ENCODE results near the gene C5orf52.
"Not testable (repeated sequence)": the region's sequence is repeated elsewhere in the genome, so short reads cannot be mapped to it uniquely, and the experiment has no call there.

The C5orf52 gene

DNA sequence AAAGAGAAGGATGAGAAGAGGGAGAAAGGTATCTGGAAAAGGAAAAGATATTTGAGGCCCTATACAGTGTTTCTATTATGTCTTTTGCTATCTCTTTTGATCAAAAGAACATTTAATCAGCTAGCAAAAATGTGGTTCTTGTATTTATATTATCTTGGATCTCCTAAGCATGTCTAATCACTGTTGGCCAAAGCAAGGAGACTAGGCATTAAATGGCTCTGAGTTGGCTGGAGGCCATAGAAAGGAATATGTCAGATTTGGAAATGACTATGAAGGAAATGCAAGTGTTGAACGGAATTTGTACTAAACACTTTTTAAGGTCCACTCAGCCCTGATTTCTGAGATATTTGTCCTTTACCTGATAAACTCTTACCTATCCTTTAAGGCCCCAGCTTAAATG lies 37.5 kb downstream of the C5orf52 start:
- Histone ChIP-seq H3K9ac (ENCODE audit: low read length) (no peak overlapping the region), H3K4me1 (ENCODE audit: control insufficient read depth, insufficient read depth, low read length) (no peaks in the 10 kb centered on the region), H3K27ac (ENCODE audit: low read depth, low read length) (no peak overlapping the region), H3K9me3 (ENCODE audit: control insufficient read depth, insufficient read depth, low read depth, low read length) (no peaks in the 10 kb centered on the region), H3K4me3 (ENCODE audit: low read depth, low read length) (no peak overlapping the region), H3K36me3 (ENCODE audit: control insufficient read depth, insufficient read depth, low read length) (no peaks in the 10 kb centered on the region), H3K27me3 (ENCODE audit: control insufficient read depth, insufficient read depth, low read length) (no peaks in the 10 kb centered on the region)

GRCh38 chr5:157709346-157709745 lies 38.0 kb downstream of the C5orf52 start:
- Histone ChIP-seq H3K27me3 (ENCODE audit: control insufficient read depth, insufficient read depth, low read length) (no peaks in the 10 kb centered on the region), H3K36me3 (ENCODE audit: control insufficient read depth, insufficient read depth, low read length) (no peaks in the 10 kb centered on the region), H3K27ac (ENCODE audit: low read depth, low read length) (no peak overlapping the region), H3K4me3 (ENCODE audit: low read depth, low read length) (no peak overlapping the region), H3K4me1 (ENCODE audit: control insufficient read depth, insufficient read depth, low read length) (no peaks in the 10 kb centered on the region), H3K9ac (ENCODE audit: low read length) (no peak overlapping the region), H3K9me3 (ENCODE audit: control insufficient read depth, insufficient read depth, low read depth, low read length) (no peaks in the 10 kb centered on the region)

- H3K9me3 ChIP-seq (ENCODE audit: control insufficient read depth, insufficient read depth, low read depth, low read length) = no peaks in the 10 kb centered on the region
- no peak overlapping the region for H3K9ac ChIP-seq (ENCODE audit: low read length)
- no peaks in the 10 kb centered on the region for H3K27me3 ChIP-seq (ENCODE audit: control insufficient read depth, insufficient read depth, low read length)
- H3K27ac ChIP-seq (ENCODE audit: low read depth, low read length) = no peak overlapping the region
- H3K36me3 ChIP-seq (ENCODE audit: control insufficient read depth, insufficient read depth, low read length) = no peaks in the 10 kb centered on the region
- H3K4me1 ChIP-seq (ENCODE audit: control insufficient read depth, insufficient read depth, low read length) = no peaks in the 10 kb centered on the region
- no peak overlapping the region for H3K4me3 ChIP-seq (ENCODE audit: low read depth, low read length)
Measured at GRCh38 chr5:157710431-157710830, 39.1 kb downstream of the C5orf52 start.

DNA sequence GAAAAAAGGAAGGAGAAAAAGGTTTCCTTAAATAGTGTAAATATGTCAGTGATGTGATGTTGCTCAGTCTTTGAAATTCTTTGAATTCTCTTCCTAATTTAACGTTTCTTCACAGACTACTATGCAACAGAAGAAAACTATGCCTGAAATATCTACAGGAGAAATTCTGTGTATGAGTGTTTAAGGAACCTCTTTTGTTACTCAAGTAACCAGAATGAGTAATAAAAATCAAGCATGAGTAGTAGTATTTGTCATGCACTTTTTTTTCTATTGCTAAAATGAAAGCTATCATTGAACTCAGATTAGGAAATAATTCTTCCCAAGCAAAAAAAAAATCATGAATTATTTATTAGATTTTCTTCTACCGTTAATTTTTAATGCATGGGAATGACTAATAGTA lies 39.5 kb downstream of the C5orf52 start:
- H3K36me3 ChIP-seq (ENCODE audit: control insufficient read depth, insufficient read depth, low read length) = no peaks in the 10 kb centered on the region
- no peaks in the 10 kb centered on the region for H3K9me3 ChIP-seq (ENCODE audit: control insufficient read depth, insufficient read depth, low read depth, low read length)
- H3K4me3 ChIP-seq (ENCODE audit: low read depth, low read length) = no peak overlapping the region
- H3K4me1 ChIP-seq (ENCODE audit: control insufficient read depth, insufficient read depth, low read length) = no peaks in the 10 kb centered on the region
- H3K27me3 ChIP-seq (ENCODE audit: control insufficient read depth, insufficient read depth, low read length) = no peaks in the 10 kb centered on the region
- no peak overlapping the region for H3K27ac ChIP-seq (ENCODE audit: low read depth, low read length)
- H3K9ac ChIP-seq (ENCODE audit: low read length) = no peak overlapping the region

GRCh38 chr5:157713830-157714595 lies 42.7 kb downstream of the C5orf52 start:
- H3K9ac ChIP-seq (ENCODE audit: low read length) = no peak overlapping the region
- no peaks in the 10 kb centered on the region for H3K36me3 ChIP-seq (ENCODE audit: control insufficient read depth, insufficient read depth, low read length)
- H3K27me3 ChIP-seq (ENCODE audit: control insufficient read depth, insufficient read depth, low read length) = no peaks in the 10 kb centered on the region
- no peaks in the 10 kb centered on the region for H3K9me3 ChIP-seq (ENCODE audit: control insufficient read depth, insufficient read depth, low read depth, low read length)
- H3K4me1 ChIP-seq (ENCODE audit: control insufficient read depth, insufficient read depth, low read length) = no peaks in the 10 kb centered on the region
- no peak overlapping the region for H3K4me3 ChIP-seq (ENCODE audit: low read depth, low read length)
- H3K27ac ChIP-seq (ENCODE audit: low read depth, low read length) = no peak overlapping the region

- Histone ChIP-seq H3K4me3 (ENCODE audit: low read depth, low read length) (no peak overlapping the region), H3K4me1 (ENCODE audit: control insufficient read depth, insufficient read depth, low read length) (no peaks in the 10 kb centered on the region), H3K9ac (ENCODE audit: low read length) (no peak overlapping the region), H3K27ac (ENCODE audit: low read depth, low read length) (no peak overlapping the region), H3K9me3 (ENCODE audit: control insufficient read depth, insufficient read depth, low read depth, low read length) (no peaks in the 10 kb centered on the region), H3K27me3 (ENCODE audit: control insufficient read depth, insufficient read depth, low read length) (no peaks in the 10 kb centered on the region), H3K36me3 (ENCODE audit: control insufficient read depth, insufficient read depth, low read length) (no peaks in the 10 kb centered on the region)
Measured at GRCh38 chr5:157714596-157714864, 43.2 kb downstream of the C5orf52 start.

DNA sequence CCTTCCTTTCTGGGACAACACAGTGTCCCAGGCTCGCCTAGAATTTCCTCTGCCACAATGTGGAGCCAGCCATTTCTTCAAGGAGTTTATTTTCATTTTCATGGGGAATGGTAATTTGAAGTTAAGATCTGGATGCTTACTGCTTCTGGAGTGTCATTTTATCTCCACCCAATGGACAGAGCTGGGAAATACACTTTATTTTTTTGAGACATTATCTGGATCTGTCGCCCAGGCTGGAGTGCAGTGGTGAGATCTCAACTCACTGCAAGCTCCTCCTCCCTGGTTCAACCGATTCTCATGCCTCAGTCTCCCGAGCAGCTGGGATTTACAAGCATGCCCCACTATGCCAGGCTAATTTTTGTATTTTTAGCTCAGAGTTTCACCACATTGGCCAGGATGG lies 47.2 kb downstream of the C5orf52 start:
- H3K9ac ChIP-seq (ENCODE audit: low read length) = no peak overlapping the region
- no peaks in the 10 kb centered on the region for H3K27me3 ChIP-seq (ENCODE audit: control insufficient read depth, insufficient read depth, low read length)
- H3K4me3 ChIP-seq (ENCODE audit: low read depth, low read length) = no peak overlapping the region
- no peaks in the 10 kb centered on the region for H3K4me1 ChIP-seq (ENCODE audit: control insufficient read depth, insufficient read depth, low read length)
- no peak overlapping the region for H3K27ac ChIP-seq (ENCODE audit: low read depth, low read length)
- no peaks in the 10 kb centered on the region for H3K36me3 ChIP-seq (ENCODE audit: control insufficient read depth, insufficient read depth, low read length)
- no peaks in the 10 kb centered on the region for H3K9me3 ChIP-seq (ENCODE audit: control insufficient read depth, insufficient read depth, low read depth, low read length)

DNA sequence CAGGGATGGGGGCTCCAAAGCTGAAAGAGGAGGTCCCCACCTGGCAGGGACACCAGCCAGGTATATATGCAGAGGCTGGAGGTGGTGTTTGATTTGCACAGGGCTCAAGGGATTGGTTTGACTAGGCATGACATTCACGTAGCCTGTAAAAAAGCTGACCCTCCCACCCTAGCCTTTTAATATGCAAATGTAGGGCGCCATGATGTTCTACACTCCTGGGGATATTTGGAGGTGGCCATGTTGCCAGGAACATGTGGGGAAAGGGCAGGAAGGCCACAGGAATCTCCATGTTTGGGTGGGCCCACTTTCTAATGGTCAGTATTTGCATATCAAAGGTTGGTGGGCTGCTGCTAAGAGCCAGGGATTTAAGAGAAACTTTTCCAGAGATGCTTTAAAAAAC lies 47.9 kb downstream of the C5orf52 start:
- H3K9ac ChIP-seq (ENCODE audit: low read length) = no peak overlapping the region
- H3K36me3 ChIP-seq (ENCODE audit: control insufficient read depth, insufficient read depth, low read length) = no peaks in the 10 kb centered on the region
- H3K9me3 ChIP-seq (ENCODE audit: control insufficient read depth, insufficient read depth, low read depth, low read length) = no peaks in the 10 kb centered on the region
- no peak overlapping the region for H3K27ac ChIP-seq (ENCODE audit: low read depth, low read length)
- no peaks in the 10 kb centered on the region for H3K4me1 ChIP-seq (ENCODE audit: control insufficient read depth, insufficient read depth, low read length)
- no peak overlapping the region for H3K4me3 ChIP-seq (ENCODE audit: low read depth, low read length)
- no peaks in the 10 kb centered on the region for H3K27me3 ChIP-seq (ENCODE audit: control insufficient read depth, insufficient read depth, low read length)

- Histone ChIP-seq H3K27ac (ENCODE audit: low read depth, low read length) (no peak overlapping the region), H3K9ac (ENCODE audit: low read length) (no peak overlapping the region), H3K9me3 (ENCODE audit: control insufficient read depth, insufficient read depth, low read depth, low read length) (no peaks in the 10 kb centered on the region), H3K4me3 (ENCODE audit: low read depth, low read length) (no peak overlapping the region), H3K36me3 (ENCODE audit: control insufficient read depth, insufficient read depth, low read length) (no peaks in the 10 kb centered on the region), H3K4me1 (ENCODE audit: control insufficient read depth, insufficient read depth, low read length) (no peaks in the 10 kb centered on the region), H3K27me3 (ENCODE audit: control insufficient read depth, insufficient read depth, low read length) (no peaks in the 10 kb centered on the region)
Measured at GRCh38 chr5:157721159-157721558, 49.8 kb downstream of the C5orf52 start.

- H3K27me3 ChIP-seq (ENCODE audit: control insufficient read depth, insufficient read depth, low read length); H3K27ac ChIP-seq (ENCODE audit: low read depth, low read length); H3K9ac ChIP-seq (ENCODE audit: low read length); H3K36me3 ChIP-seq (ENCODE audit: control insufficient read depth, insufficient read depth, low read length); H3K4me3 ChIP-seq (ENCODE audit: low read depth, low read length); H3K9me3 ChIP-seq (ENCODE audit: control insufficient read depth, insufficient read depth, low read depth, low read length); H3K4me1 ChIP-seq (ENCODE audit: control insufficient read depth, insufficient read depth, low read length): not testable (repeated sequence)
Measured at GRCh38 chr5:157722895-157723294, 51.6 kb downstream of the C5orf52 start.

- not testable (repeated sequence) for H3K27ac ChIP-seq (ENCODE audit: low read depth, low read length); H3K4me1 ChIP-seq (ENCODE audit: control insufficient read depth, insufficient read depth, low read length); H3K4me3 ChIP-seq (ENCODE audit: low read depth, low read length); H3K27me3 ChIP-seq (ENCODE audit: control insufficient read depth, insufficient read depth, low read length); H3K9me3 ChIP-seq (ENCODE audit: control insufficient read depth, insufficient read depth, low read depth, low read length); H3K36me3 ChIP-seq (ENCODE audit: control insufficient read depth, insufficient read depth, low read length); H3K9ac ChIP-seq (ENCODE audit: low read length)
Measured at GRCh38 chr5:157726607-157727006, 55.3 kb downstream of the C5orf52 start.

GRCh38 chr5:157727858-157728257 lies 56.5 kb downstream of the C5orf52 start:
- H3K27ac ChIP-seq (ENCODE audit: low read depth, low read length); H3K36me3 ChIP-seq (ENCODE audit: control insufficient read depth, insufficient read depth, low read length); H3K9ac ChIP-seq (ENCODE audit: low read length); H3K27me3 ChIP-seq (ENCODE audit: control insufficient read depth, insufficient read depth, low read length); H3K9me3 ChIP-seq (ENCODE audit: control insufficient read depth, insufficient read depth, low read depth, low read length); H3K4me1 ChIP-seq (ENCODE audit: control insufficient read depth, insufficient read depth, low read length); H3K4me3 ChIP-seq (ENCODE audit: low read depth, low read length): not testable (repeated sequence)
